ENCODE data around the gene UBXN7.

DNA sequence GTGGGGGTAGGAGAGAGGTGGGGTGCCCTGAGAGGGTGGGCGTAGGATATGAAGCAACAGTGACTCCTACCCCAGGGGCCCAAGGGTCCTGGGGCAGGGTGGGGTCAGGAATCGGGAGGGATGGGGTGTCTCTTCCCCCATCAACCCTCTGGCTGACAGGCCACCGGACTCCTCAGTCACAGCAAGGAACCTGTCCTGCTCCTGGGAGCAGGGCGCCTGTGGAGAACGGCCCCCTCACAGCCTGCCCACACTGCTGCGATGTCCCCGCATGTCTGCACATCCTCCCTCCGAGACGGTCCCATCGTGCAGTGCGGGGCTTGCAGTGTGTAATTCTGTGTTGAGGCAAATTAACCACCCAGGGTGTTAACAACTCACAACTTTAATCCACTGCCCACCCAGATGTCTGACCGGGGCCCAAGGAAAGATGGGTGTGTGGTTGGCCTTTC lies 96.7 kb downstream of the UBXN7 start:
- no peak for TF ChIP-seq FOXP1 (CRISPR knock-in tag; IDR thresholded peaks at IDR 0.05; ENCODE audit: borderline replicate concordance)
- no peak for TF ChIP-seq KAT7 (CRISPR knock-in tag; IDR thresholded peaks at IDR 0.05; ENCODE audit: borderline replicate concordance)
- TF ChIP-seq, protein P1, sequence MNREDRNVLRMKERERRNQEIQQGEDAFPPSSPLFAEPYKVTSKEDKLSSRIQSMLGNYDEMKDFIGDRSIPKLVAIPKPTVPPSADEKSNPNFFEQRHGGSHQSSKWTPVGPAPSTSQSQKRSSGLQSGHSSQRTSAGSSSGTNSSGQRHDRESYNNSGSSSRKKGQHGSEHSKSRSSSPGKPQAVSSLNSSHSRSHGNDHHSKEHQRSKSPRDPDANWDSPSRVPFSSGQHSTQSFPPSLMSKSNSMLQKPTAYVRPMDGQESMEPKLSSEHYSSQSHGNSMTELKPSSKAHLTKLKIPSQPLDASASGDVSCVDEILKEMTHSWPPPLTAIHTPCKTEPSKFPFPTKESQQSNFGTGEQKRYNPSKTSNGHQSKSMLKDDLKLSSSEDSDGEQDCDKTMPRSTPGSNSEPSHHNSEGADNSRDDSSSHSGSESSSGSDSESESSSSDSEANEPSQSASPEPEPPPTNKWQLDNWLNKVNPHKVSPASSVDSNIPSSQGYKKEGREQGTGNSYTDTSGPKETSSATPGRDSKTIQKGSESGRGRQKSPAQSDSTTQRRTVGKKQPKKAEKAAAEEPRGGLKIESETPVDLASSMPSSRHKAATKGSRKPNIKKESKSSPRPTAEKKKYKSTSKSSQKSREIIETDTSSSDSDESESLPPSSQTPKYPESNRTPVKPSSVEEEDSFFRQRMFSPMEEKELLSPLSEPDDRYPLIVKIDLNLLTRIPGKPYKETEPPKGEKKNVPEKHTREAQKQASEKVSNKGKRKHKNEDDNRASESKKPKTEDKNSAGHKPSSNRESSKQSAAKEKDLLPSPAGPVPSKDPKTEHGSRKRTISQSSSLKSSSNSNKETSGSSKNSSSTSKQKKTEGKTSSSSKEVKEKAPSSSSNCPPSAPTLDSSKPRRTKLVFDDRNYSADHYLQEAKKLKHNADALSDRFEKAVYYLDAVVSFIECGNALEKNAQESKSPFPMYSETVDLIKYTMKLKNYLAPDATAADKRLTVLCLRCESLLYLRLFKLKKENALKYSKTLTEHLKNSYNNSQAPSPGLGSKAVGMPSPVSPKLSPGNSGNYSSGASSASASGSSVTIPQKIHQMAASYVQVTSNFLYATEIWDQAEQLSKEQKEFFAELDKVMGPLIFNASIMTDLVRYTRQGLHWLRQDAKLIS (CRISPR knock-in tag; IDR thresholded peaks at IDR 0.05; ENCODE audit: borderline replicate concordance): no peak
